B cell (primary cell): Measurements from ENCODE around the gene DSTYK. TPM values are rescaled to one million over a fixed set of nuclear protein-coding genes. Genes with fewer than 3 reads are reported as not detected.

Experiments used
- ATAC-seq: fragments of 200-7000 bp; cut with Tn5 transposase; one replicate; pipeline ENCODE4 v1.10.0; 2021; ENCODE audit warnings: low read depth, mild to moderate bottlenecking, moderate number of reproducible peaks, moderate library complexity
- CTCF ChIA-PET: fragments of 350-600 bp; sonication (Branson Sonifier 250); formaldehyde crosslinking; loops from one replicate; lab custom pipeline; 2021; ENCODE audit warnings: antibody characterized with exemption, inconsistent platforms; lab: Charles Lee
- POLR2A ChIA-PET: fragments of 350-600 bp; sonication (Branson Sonifier 250); formaldehyde crosslinking; loops from one replicate; lab custom pipeline; 2021; ENCODE audit warnings: antibody characterized with exemption; lab: Charles Lee
- DNase-seq: peaks from one replicate; pipeline ENCODE4 v3.0.0; 2013
- H2AFZ ChIP-seq: 2 replicates; pipeline ENCODE4 v1.6.1; 2012; ENCODE audit warnings: mild to moderate bottlenecking, low read depth, low read length; ENCODE audit not compliant: insufficient read depth, poor library complexity, severe bottlenecking
- H3K27ac ChIP-seq, 2 donors: 1 replicate in 1 of 2; 2 replicates in 1 of 2; pipeline ENCODE4 v1.5.1; 2012 to 2013; ENCODE audit warnings: low read length in 2 of 2, mild to moderate bottlenecking in 2 of 2, moderate library complexity in 1 of 2
- H3K27me3 ChIP-seq, 4 experiments: fragments of 200-600 bp in 1 of 4; sonication (generic) in 1 of 4; replicated peaks in 1 of 4; 1 replicate in 2 of 4; 2 replicates in 2 of 4; pipeline versions ENCODE4 v1.6.1 to v1.7.0; 2013 to 2016; ENCODE audit warnings: low read length in 3 of 4, mild to moderate bottlenecking in 2 of 4, mixed read lengths in 1 of 4, moderate library complexity in 1 of 4; ENCODE audit not compliant: insufficient read depth in 4 of 4, control insufficient read depth in 3 of 4; ENCODE audit errors: control extremely low read depth in 1 of 4
- H3K36me3 ChIP-seq, 2 experiments: replicated peaks in 1 of 2; 1 replicate in 1 of 2; 2 replicates in 1 of 2; pipeline versions ENCODE4 v1.6.1 to v1.7.1; 2013; ENCODE audit warnings: low read length in 1 of 2; ENCODE audit not compliant: insufficient read depth in 2 of 2, control insufficient read depth in 1 of 2; ENCODE audit errors: control extremely low read depth in 1 of 2, extremely low read depth in 1 of 2
- H3K4me1 ChIP-seq, 2 donors: fragments of 200-600 bp in 1 of 2; sonication (generic) in 1 of 2; 1 replicate in 1 of 2; 2 replicates in 1 of 2; pipeline versions ENCODE4 v1.5.1 to v1.6.1; 2013 to 2017; ENCODE audit warnings: low read length in 2 of 2; ENCODE audit not compliant: control insufficient read depth in 2 of 2, insufficient read depth in 2 of 2
- H3K4me2 ChIP-seq: replicated peaks from 2 replicates; pipeline ENCODE3; 2012; ENCODE audit warnings: mild to moderate bottlenecking, low read depth, low read length; ENCODE audit not compliant: poor library complexity, severe bottlenecking
- H3K4me3 ChIP-seq, 5 experiments: fragments of 200-600 bp in 1 of 5; sonication (generic) in 1 of 5; 1 replicate in 3 of 5; 2 replicates in 2 of 5; pipeline versions ENCODE4 v1.5.1 to v1.7.0; 2011 to 2016; ENCODE audit warnings: low read length in 4 of 5, mild to moderate bottlenecking in 4 of 5, low read depth in 2 of 5, control low read depth in 1 of 5, moderate library complexity in 1 of 5; ENCODE audit not compliant: insufficient read depth in 1 of 5; ENCODE audit errors: control extremely low read depth in 1 of 5, extremely low read depth in 1 of 5
- H3K79me2 ChIP-seq: fragments of 200-600 bp; sonication (generic); one replicate; pipeline ENCODE4 v1.6.0; 2016; ENCODE audit warnings: low read length; ENCODE audit not compliant: control insufficient read depth, insufficient read depth
- H3K9ac ChIP-seq: fragments of 200-600 bp; sonication (generic); 2 replicates; pipeline ENCODE4 v1.6.1; 2017; ENCODE audit warnings: mild to moderate bottlenecking, low read length, moderate library complexity
- H3K9me3 ChIP-seq, 3 donors: one replicate each; pipeline versions ENCODE4 v1.6.1 to v1.7.1; 2013; ENCODE audit warnings: low read length in 2 of 3; ENCODE audit not compliant: control insufficient read depth in 2 of 3, insufficient read depth in 1 of 3; ENCODE audit errors: control extremely low read depth in 1 of 3
- H4K20me1 ChIP-seq: 2 replicates; pipeline ENCODE4 v1.6.0; 2012; ENCODE audit warnings: mild to moderate bottlenecking, low read length; ENCODE audit not compliant: insufficient read depth, control insufficient read depth, poor library complexity, severe bottlenecking
- H3K27ac Mint-ChIP-seq: one replicate; pipeline ENCODE4 v1.8.0; 2021; ENCODE audit warnings: mixed read lengths
- H3K27me3 Mint-ChIP-seq: one replicate; pipeline ENCODE4 v1.8.0; 2021; ENCODE audit warnings: mixed read lengths
- H3K4me1 Mint-ChIP-seq: one replicate; pipeline ENCODE4 v1.8.0; 2021; ENCODE audit warnings: mixed read lengths
- H3K4me3 Mint-ChIP-seq: one replicate; pipeline ENCODE4 v1.8.0; 2021; ENCODE audit warnings: mixed read lengths
- H3K9me3 Mint-ChIP-seq: one replicate; pipeline ENCODE4 v1.8.0; 2022; ENCODE audit warnings: mixed read lengths; ENCODE audit not compliant: insufficient read depth
- EZH2 ChIP-seq: IDR thresholded peaks from 2 replicates; pipeline ENCODE4 v1.6.1; 2012; ENCODE audit warnings: borderline replicate concordance, low read depth, mild to moderate bottlenecking, moderate library complexity, low read length; ENCODE audit not compliant: insufficient read depth, poor library complexity, severe bottlenecking
- WGBS: methylation state at CpG from one replicate; pipeline ENCODE4 v1.1.5; 2013; ENCODE audit warnings: missing lambda C conversion rate; ENCODE audit not compliant: insufficient coverage; 5-methylcytosine and 5-hydroxymethylcytosine counted together
- intact Hi-C: fragments of 100-400 bp; cut with micrococcal nuclease; formaldehyde crosslinking; loops from one replicate; pipeline ENCODE4 v1.10.0; 2022
- polyA plus RNA-seq: library from polyadenylated mRNA; depleted of rRNA; stranded (reverse); fragments of >200 nt; gene quantifications from 2 replicates; pipeline ENCODE4 v1.2.3, GENCODE V29; 2012
- total RNA-seq, 2 donors: library from RNA; stranded (reverse); fragments of 120-200 nt in 1 of 2; gene quantifications; 1 replicate in 1 of 2; 2 replicates in 1 of 2; pipeline versions ENCODE4 v1.2.3 to v1.2.4, GENCODE V29; 2013 to 2022
- TF ChIP-seq, protein P1 (sequence below): fragments of 200-600 bp; IDR thresholded peaks from one replicate; pipeline ENCODE4 v1.8.0; 2022; ENCODE audit warnings: antibody characterized with exemption, mild to moderate bottlenecking

Gene DSTYK
- total and polyA plus RNA-seq, 2 donors (not counting 1 experiment from before 2014, with no cell fraction given): 3.6 to 15.7 TPM

DNA sequence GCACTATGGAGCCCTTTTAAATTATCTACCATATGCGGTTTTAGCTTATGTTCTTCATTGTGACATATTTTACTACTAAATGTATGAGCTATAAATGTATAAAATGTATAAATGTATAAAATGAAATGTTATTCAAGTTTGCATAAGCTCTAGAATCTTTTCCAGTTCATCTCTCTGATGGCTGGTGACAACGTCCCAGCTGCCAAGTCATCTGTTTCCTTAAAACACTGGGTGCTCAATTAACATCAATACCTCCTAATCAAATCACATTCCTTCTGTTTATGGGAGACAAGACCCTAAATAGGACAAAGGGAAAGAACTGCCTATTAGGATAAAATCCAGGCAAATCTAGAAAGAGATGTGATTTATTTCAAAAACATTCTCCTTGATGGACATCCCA, 22.9 kb downstream of the DSTYK start:
- H3K27me3 ChIP-seq: no peaks in the 10 kb centered on the region
- Mint-ChIP-seq H3K4me3 (no peak overlapping the region), H3K27me3 (no peaks in the 10 kb centered on the region), H3K27ac (no peak overlapping the region), H3K9me3 (no peaks in the 10 kb centered on the region), H3K4me1 (peaks cover 29% of the 10 kb centered on the region)
- H3K36me3 ChIP-seq: peaks cover 3 to 19% of the 10 kb centered on the region in 2 experiments
- ATAC-seq: no peak
- no peak overlapping the region for H3K4me3 ChIP-seq
- intact Hi-C loops: no loop called here
- 100% methylated on average over 1 of the region's 2 CpGs for WGBS
- CTCF ChIA-PET: interaction anchor here (1.4 kb wide), 1 partner anchor 85 kb away, joined by 3 read pairs; no protein-coding TSS in a partner anchor
- peaks cover 50% of the 10 kb centered on the region for H4K20me1 ChIP-seq
- no peaks in the 10 kb centered on the region for H3K4me1 ChIP-seq
- no peak overlapping the region for H3K4me2 ChIP-seq
- POLR2A ChIA-PET: no interaction called here
- H2AFZ ChIP-seq: no peak overlapping the region
- no peak for DNase-seq
- no peaks in the 10 kb centered on the region for H3K9me3 ChIP-seq
- no peak overlapping the region for H3K27ac ChIP-seq
- peaks cover 40% of the 10 kb centered on the region for H3K79me2 ChIP-seq
- TF ChIP-seq, protein P1, sequence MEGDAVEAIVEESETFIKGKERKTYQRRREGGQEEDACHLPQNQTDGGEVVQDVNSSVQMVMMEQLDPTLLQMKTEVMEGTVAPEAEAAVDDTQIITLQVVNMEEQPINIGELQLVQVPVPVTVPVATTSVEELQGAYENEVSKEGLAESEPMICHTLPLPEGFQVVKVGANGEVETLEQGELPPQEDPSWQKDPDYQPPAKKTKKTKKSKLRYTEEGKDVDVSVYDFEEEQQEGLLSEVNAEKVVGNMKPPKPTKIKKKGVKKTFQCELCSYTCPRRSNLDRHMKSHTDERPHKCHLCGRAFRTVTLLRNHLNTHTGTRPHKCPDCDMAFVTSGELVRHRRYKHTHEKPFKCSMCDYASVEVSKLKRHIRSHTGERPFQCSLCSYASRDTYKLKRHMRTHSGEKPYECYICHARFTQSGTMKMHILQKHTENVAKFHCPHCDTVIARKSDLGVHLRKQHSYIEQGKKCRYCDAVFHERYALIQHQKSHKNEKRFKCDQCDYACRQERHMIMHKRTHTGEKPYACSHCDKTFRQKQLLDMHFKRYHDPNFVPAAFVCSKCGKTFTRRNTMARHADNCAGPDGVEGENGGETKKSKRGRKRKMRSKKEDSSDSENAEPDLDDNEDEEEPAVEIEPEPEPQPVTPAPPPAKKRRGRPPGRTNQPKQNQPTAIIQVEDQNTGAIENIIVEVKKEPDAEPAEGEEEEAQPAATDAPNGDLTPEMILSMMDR: no peak
- TF ChIP-seq EZH2: no peak
- H3K9ac ChIP-seq: no peak overlapping the region

DNA sequence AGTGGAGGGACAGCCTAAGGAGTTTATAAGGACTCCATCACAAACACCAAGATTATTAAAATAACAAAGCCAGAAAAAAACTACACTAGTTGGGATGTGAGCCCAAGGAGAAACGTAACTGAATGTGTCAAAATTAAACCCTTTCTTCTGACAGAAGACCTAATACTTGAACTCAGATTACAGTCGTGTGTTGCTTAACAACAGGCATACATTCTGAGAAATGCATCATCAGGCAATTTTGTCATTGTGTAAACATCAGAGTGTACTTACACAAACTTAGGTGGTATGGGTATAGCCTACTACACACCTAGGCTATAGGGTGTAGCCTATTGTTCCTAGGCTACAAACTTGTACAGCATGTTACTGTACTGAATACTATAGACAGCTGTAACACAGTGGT, 23.4 kb downstream of the DSTYK start:
- peaks cover 45% of the 10 kb centered on the region for H4K20me1 ChIP-seq
- H3K27ac Mint-ChIP-seq: no peak overlapping the region
- POLR2A ChIA-PET: no interaction called here
- no peak overlapping the region for H2AFZ ChIP-seq
- H3K27ac ChIP-seq: no peak overlapping the region
- H3K9me3 Mint-ChIP-seq: no peaks in the 10 kb centered on the region
- no peak overlapping the region for H3K4me3 ChIP-seq
- no peak for ATAC-seq
- H3K79me2 ChIP-seq: peaks cover 36% of the 10 kb centered on the region
- no peaks in the 10 kb centered on the region for H3K27me3 ChIP-seq
- intact Hi-C loops: no loop called here
- H3K4me3 Mint-ChIP-seq: no peak overlapping the region
- no peaks in the 10 kb centered on the region for H3K27me3 Mint-ChIP-seq
- peaks cover 3 to 20% of the 10 kb centered on the region in 2 experiments for H3K36me3 ChIP-seq
- peaks cover 26% of the 10 kb centered on the region for H3K4me1 Mint-ChIP-seq
- no peak overlapping the region for H3K4me2 ChIP-seq
- no peak overlapping the region for H3K9ac ChIP-seq
- no peaks in the 10 kb centered on the region for H3K9me3 ChIP-seq
- DNase-seq: no peak
- no CpG with 5 or more reads among the region's 2 CpGs for WGBS
- CTCF ChIA-PET: interaction anchor here (1.0 to 1.3 kb wide), 2 partner anchors 45 to 67 kb away, joined by 3 read pairs; no protein-coding TSS in a partner anchor
- no peak for TF ChIP-seq EZH2
- TF ChIP-seq, protein P1: no peak
- no peaks in the 10 kb centered on the region for H3K4me1 ChIP-seq
